IMR-90 (cell line): Measurements from ENCODE around the gene CRIM1.

ENCODE experiments used
- CEBPB ChIP-seq: IDR thresholded peaks from 2 replicates; pipeline ENCODE4 v1.6.1; 2012; ENCODE audit warnings: low read depth, low read length, improper control_type of control experiment
- POLR2A ChIP-seq: IDR thresholded peaks from 2 replicates; pipeline ENCODE4 v1.6.1; 2012; ENCODE audit warnings: mild to moderate bottlenecking, low read depth, low read length
- RAD21 ChIP-seq: IDR thresholded peaks from 2 replicates; pipeline ENCODE4 v1.6.1; 2012; ENCODE audit warnings: low read length, improper control_type of control experiment
- RCOR1 ChIP-seq: IDR thresholded peaks from 2 replicates; pipeline ENCODE4 v1.6.1; 2012; ENCODE audit warnings: mild to moderate bottlenecking, low read length, improper control_type of control experiment; ENCODE audit not compliant: insufficient replicate concordance
- RFX5 ChIP-seq: IDR thresholded peaks from 2 replicates; pipeline ENCODE4 v1.8.0; 2012; ENCODE audit warnings: low read depth, mild to moderate bottlenecking, low read length, moderate library complexity
- TF ChIP-seq, protein P1 (sequence below): conservative IDR thresholded peaks from 2 replicates; pipeline ENCODE4 v1.5.1; 2012; ENCODE audit warnings: mild to moderate bottlenecking, low read depth, low read length, improper control_type of control experiment
- TF ChIP-seq, protein P2 (sequence below): fragments of 150-350 bp; IDR thresholded peaks from 2 replicates; pipeline ENCODE4 v1.6.1; 2017; ENCODE audit warnings: mild to moderate bottlenecking, antibody characterized with exemption, low read length, low read depth

DNA sequence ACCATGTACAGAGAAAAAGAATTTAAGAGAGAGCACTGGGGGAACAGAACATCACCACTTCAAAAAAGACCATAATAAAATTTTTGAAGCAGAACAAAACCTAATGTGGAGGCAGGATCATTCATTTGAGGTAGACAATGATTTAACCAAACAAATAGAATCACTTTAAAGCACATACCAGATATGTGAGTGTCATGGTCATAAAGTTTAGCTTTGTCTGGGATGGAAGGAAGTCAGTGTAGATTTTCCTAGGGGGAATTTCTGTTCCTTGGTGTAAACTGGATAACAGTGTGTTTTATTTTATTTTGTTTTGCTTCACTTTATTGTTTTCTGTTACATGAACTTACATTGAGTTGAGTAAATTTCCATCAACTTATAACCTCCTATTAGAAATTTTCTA, 120.8 kb downstream of the CRIM1 start:
- TF ChIP-seq, protein P1, sequence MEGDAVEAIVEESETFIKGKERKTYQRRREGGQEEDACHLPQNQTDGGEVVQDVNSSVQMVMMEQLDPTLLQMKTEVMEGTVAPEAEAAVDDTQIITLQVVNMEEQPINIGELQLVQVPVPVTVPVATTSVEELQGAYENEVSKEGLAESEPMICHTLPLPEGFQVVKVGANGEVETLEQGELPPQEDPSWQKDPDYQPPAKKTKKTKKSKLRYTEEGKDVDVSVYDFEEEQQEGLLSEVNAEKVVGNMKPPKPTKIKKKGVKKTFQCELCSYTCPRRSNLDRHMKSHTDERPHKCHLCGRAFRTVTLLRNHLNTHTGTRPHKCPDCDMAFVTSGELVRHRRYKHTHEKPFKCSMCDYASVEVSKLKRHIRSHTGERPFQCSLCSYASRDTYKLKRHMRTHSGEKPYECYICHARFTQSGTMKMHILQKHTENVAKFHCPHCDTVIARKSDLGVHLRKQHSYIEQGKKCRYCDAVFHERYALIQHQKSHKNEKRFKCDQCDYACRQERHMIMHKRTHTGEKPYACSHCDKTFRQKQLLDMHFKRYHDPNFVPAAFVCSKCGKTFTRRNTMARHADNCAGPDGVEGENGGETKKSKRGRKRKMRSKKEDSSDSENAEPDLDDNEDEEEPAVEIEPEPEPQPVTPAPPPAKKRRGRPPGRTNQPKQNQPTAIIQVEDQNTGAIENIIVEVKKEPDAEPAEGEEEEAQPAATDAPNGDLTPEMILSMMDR, result no peak
- TF ChIP-seq RAD21, result no peak
- no peak for TF ChIP-seq RFX5
- TF ChIP-seq, protein P2, sequence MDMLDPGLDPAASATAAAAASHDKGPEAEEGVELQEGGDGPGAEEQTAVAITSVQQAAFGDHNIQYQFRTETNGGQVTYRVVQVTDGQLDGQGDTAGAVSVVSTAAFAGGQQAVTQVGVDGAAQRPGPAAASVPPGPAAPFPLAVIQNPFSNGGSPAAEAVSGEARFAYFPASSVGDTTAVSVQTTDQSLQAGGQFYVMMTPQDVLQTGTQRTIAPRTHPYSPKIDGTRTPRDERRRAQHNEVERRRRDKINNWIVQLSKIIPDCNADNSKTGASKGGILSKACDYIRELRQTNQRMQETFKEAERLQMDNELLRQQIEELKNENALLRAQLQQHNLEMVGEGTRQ, result no peak
- TF ChIP-seq RCOR1, result no peak
- TF ChIP-seq POLR2A, result no peak
- no peak for TF ChIP-seq CEBPB
